Measurements from ENCODE around the gene ADAM30.

ADAM30 gene

DNA sequence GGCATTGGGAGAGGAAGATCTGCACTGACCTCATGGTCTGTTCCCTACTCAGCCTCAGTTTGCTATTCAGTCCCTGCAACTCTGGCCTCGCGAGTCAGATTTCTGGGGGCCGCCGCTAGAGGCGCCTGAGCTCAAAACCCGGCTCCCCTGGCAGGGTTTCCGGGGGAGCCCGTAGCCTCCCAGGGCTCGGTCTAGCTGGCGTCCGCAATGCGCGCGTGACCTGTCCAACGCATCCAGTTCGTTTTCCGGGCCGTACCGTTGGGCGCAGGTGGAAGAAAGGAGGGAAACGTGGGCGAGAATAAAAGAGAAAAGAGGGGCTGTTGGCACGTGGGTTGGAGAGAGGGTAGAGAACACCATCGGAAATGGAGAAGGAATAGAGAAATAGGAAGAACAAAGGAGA, at the start of gene ADAM30:
Gene ADAM30 (minus strand): TSS at position 213 of the 400 bp plus-strand sequence. CDS start 179 bp downstream, at position 34.
- DNase-seq = no peak

- no peak for DNase-seq
Measured at GRCh38 chr1:119943216-119943615, 46.9 kb upstream of the ADAM30 start.

DNA sequence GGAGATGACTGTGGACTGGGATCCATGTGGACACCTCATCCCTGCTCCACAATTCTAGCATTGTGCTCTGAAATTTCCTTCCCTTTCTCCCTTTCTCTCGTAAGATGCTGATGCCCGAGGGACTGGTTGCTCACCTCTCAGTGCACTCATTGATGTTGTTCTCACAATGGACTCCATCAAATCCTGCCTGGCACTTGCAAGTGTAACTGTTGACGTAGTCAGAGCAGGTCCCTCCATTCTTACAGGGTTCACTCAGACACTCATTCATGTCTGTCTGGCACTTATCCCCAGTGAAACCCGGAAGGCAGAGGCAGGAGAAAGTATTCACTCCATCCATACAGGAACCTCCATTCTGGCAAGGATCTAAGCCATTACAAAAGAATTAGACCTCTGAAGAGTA, 45.1 kb upstream of the ADAM30 start:
- no peak for DNase-seq

DNA sequence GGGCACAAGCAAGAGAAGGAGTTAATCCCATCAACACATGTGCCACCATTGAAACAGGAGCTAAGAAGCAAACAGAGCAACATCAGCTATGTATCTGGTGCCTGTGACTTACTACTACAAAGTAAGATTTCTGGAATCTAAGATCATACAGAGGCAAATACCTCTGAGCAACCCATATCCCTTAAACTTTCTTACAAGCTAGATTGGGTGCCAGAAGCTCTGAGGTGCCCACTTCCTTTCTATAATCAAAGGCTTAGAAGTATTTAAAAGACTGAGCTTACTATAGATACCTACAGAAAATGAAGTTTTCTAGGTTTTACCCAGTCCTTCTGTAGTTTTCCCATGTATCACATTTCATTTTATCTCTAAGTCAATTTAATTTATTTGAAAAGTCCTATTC, 44.4 kb upstream of the ADAM30 start:
- no peak for DNase-seq

GRCh38 chr1:119937198-119937597, 40.9 kb upstream of the ADAM30 start:
- no peak for DNase-seq

- no peak for DNase-seq
Measured at GRCh38 chr1:119935915-119936314, 39.6 kb upstream of the ADAM30 start.

DNA sequence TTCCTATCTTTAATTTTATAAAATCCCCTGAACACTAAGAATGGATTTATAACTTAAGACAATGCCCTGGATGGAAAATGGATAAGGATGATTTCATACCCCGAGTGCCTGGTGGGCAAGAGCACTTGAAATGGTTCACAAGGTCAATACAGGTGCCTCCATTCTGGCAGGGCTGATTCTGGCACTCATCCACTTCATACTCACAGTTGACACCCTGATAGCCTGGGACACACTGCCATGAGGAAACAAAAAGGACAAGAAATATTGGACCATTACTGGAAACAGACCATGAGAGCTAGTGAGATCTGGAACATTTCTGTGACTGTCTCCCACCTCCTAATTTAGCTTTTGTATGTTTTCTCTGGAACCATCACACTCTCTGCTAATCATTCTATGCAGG, 39.1 kb upstream of the ADAM30 start:
- DNase-seq = no peak

DNA sequence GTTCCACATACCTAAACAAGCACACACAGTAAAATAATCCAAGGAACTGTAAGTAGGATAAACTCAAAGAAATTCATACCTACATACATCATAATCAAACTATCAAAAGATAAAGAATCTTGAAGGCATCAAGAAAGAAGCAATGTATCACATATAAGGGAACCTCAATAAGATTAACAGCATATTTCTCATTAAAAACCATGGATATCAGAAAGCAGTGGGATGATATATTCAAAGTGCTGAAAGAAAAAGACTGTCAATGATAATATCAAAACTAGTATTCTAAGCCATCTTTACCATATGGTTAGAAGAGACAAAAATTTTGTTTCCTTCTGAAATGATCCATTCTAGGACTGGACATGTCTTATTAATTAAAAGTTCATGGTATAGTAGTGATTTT, 37.1 kb upstream of the ADAM30 start:
- no peak for DNase-seq

- no peak for DNase-seq
Measured at GRCh38 chr1:119929643-119930315, 33.5 kb upstream of the ADAM30 start.

DNA sequence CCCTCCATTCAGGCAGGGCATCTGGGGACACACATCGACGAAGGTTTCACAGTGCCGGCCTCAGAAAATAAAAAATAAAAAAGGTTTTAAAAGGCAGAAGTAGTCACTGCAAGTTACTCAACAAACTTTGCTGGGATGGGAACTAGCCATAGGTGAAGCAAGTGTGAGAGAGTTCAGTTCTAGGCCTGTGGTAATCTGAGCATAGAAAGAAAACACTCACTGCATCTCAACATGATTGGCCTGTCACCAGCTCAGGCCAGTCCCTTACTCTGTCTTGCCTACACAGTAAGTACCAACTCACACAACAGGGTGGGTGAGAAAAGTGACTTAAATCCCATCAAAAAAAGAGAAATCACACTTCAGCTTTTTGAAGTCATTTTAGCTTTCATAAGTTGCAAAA, 30.2 kb upstream of the ADAM30 start:
- no peak for DNase-seq

DNA sequence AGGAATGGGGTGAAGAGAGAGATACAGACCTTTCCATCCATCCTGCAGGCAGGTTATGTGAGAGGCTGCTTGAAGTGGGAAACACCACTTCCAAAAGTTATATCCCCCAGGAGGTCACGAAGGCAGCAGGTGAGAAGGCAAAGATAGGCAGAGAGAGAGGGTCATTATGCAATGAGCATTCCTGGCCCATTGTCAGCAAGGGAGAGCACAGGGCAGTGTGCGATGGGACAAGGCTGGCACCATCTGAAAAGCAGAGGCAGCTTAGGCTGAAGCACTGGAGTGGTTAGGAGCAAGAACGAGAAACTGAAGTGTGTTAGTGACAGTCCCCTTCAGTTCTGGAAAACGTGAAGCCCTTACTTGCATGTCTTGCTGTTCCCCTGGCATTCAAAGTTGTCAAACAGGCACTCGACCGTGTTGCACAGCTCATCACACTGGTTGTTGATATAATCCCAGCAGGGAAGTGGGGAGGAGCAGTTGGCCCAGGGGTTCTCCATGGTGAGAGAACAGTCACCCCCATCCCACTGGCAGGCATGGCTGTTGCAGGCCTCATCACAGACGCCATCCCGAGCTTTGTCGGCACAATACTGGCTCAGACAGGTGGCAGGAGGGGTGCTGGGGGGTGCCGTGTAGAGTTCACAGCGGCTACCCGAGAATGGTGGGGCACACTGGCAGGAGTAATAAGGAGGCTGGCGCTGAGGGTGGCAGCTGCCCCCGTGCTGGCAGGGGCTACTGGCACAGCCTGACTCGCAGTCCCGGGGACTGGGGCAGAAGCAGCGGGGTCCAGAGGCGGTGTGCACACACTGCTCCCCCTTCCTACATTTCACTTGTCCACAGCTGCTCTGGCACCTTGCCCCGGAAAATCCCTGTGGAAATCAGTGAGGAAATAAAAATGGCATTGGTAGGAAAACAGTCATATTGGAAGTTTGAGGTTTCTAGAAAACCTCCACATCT, 28.9 kb upstream of the ADAM30 start:
- no peak for DNase-seq

- no peak for DNase-seq
Measured at GRCh38 chr1:119920104-119920968, 24.0 kb upstream of the ADAM30 start.

GRCh38 chr1:119919241-119919640, 22.9 kb upstream of the ADAM30 start:
- no peak for DNase-seq

DNA sequence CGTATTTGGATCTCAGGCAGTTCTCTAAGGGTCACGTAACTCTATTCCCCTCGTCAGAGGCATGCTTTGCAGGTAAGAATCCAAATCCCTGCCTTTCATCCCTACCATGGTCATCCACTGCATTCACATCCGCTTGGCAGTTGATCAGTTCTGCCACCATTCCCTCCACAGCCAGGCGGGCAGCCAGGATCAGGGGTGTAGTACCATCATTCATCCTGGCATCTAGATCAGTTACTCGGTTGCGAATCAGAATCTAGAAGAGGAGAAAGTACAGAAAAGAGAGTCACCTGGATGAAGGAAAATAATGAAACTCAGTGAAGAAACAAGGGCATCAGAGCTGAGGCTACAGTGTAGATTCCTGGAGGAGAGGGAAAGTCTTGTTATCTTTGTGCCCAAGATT, 22.0 kb upstream of the ADAM30 start:
- no peak for DNase-seq

GRCh38 chr1:119917304-119918055, 21.2 kb upstream of the ADAM30 start:
- no peak for DNase-seq

- DNase-seq = no peak
Measured at GRCh38 chr1:119915517-119915916, 19.2 kb upstream of the ADAM30 start.

GRCh38 chr1:119914071-119914470, 17.8 kb upstream of the ADAM30 start:
- DNase-seq = no peak

- no peak for DNase-seq
Measured at GRCh38 chr1:119912963-119913362, 16.6 kb upstream of the ADAM30 start.

DNA sequence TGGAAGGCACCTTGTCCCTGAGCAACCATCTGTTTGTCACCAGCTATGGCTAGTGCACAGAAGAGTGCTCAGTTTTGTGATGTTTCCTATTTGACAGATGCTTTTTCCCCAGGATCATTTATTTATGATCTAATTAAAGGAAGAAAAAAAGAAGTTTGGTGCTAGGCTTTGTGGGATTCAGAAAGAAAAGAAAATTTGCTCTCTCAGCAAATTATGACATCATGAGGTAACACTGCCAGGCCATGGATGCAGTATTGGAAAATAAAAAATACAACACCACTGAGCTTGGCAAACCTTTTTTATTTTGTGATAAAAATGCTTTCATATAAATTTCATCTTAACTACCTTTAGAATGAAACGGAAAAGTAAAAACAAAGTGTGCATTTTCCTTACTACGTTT, 15.5 kb upstream of the ADAM30 start:
- DNase-seq = no peak

GRCh38 chr1:119910618-119911017, 14.3 kb upstream of the ADAM30 start:
- no peak for DNase-seq

DNA sequence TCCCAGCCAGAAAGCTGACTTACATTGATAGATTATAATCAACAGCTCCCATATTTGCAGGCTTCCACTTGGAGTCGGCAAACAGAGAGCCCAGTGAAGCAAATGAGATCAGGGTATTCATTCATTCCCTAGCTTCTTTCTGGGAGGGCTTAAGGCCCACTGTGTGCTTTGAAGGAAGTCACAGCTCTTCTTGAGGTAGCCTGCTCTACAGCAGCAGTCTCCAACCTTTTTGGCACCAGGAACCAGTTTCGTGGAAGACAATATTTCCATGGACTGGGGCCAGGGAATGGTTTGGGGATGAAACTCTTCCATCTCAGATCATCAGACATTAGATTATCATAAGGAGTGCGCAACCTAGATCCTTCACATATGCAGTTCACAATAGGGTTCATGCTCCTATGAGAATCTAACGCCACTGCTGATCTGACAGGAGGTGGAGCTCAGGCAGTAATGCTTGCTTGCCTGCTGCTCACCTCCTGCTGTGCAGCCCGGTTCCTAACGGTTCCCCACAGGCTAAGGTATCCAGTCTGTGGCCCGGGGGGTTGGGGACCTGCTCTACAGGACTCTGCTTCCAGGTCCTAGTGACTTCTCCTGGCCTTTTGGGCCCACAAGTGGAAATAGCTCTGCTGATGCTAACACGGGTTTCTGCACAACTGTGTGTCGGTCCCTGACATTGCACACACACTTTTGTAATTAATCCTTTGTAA, 13.7 kb upstream of the ADAM30 start:
- DNase-seq = no peak

- DNase-seq = no peak
Measured at GRCh38 chr1:119908661-119909060, 12.3 kb upstream of the ADAM30 start.

Data from activated CD4-positive, CD25-positive, alpha-beta regulatory T cell treated with anti-CD3 and anti-CD28 coated beads, Interleukin-2, amount 50 U/mL, for 72 hours (primary cell).